Astrocyte of the spinal cord (primary cell): ENCODE measurements around the gene TNFRSF8.
"Not testable (repeated sequence)": the region's sequence is repeated elsewhere in the genome, so short reads cannot be mapped to it uniquely, and the experiment has no call there.

Source experiments
- DNase-seq: peaks from one replicate; pipeline ENCODE4 v3.0.0; 2011; ENCODE audit warnings: low read depth, low spot score
- H3K4me3 ChIP-seq: 2 replicates; pipeline ENCODE4 v1.5.1; 2011; ENCODE audit warnings: low read depth, mild to moderate bottlenecking, low read length, moderate library complexity
- in situ Hi-C: cut with HindIII; loops from 2 replicates; pipeline ENCODE4 v1.10.0; 2017; ENCODE audit warnings: low sequenced_read_pairs
- TF ChIP-seq, protein P1 (sequence below): IDR thresholded peaks from 2 replicates; pipeline ENCODE4 v1.5.1; 2012; ENCODE audit warnings: low read depth, mild to moderate bottlenecking, low read length, inconsistent platforms

TNFRSF8 gene

DNA sequence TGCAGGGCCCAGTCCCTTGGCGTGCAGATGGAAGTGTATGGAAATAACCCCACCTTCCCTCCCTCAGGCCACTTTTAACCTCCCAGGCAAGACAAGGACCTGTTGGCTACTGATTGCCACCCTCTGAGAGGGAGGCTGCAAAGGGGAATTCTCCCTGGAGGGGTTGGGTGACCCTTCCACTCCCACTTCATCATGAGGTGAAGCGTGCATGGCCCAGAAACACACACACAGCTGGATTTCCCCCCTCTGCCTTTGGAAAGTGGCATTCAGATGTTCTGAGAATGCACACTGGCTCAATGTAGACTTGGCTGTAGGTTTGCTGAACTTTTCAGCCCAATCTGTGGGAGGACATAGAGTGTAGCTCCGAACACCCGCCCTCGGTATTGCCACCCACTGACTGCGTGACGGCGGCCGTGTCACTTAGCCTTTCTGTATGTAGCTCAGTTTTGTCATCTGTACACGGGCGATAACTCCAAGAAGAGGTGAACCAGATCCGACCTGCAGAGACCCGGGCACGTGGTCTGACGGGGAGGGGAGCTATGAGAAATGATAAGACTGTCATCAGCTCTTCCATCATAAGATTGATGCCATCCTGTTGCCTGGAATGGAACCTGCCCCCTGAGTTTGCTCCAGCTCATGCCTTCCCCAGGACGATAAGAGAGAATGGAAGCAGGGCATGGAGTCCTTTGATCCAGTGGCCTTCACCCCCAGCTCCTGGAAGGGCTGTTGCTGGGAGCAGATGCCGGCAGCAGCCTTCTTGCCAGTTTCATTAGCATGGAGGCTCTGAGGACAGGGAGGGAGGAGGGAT, 24.5 kb upstream of the TNFRSF8 start:
- no peak overlapping the region for H3K4me3 ChIP-seq
- in situ Hi-C loops = no loop called here
- TF ChIP-seq, protein P1, sequence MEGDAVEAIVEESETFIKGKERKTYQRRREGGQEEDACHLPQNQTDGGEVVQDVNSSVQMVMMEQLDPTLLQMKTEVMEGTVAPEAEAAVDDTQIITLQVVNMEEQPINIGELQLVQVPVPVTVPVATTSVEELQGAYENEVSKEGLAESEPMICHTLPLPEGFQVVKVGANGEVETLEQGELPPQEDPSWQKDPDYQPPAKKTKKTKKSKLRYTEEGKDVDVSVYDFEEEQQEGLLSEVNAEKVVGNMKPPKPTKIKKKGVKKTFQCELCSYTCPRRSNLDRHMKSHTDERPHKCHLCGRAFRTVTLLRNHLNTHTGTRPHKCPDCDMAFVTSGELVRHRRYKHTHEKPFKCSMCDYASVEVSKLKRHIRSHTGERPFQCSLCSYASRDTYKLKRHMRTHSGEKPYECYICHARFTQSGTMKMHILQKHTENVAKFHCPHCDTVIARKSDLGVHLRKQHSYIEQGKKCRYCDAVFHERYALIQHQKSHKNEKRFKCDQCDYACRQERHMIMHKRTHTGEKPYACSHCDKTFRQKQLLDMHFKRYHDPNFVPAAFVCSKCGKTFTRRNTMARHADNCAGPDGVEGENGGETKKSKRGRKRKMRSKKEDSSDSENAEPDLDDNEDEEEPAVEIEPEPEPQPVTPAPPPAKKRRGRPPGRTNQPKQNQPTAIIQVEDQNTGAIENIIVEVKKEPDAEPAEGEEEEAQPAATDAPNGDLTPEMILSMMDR = no peak
- no peak for DNase-seq

DNA sequence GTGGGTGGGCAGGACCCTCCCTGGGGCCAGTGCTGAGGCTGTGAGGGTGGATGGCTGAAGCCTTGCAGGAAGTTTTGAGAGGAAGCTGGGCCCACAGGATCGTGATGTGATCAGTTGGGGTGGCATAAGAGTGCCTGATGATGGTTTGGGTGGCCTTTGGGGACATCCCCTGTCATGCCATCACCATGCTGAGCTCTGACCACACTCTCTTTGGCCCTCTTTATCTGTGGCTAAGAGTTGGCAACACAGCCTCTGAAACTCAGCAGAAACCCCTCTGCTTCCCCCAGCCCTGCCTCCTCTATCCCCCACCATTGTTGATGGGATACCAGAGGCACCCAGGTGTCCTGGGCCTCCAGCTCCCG, 24.0 kb upstream of the TNFRSF8 start:
- no peak for DNase-seq
- no peak overlapping the region for H3K4me3 ChIP-seq
- in situ Hi-C loops = no loop called here
- TF ChIP-seq, protein P1 = no peak

DNA sequence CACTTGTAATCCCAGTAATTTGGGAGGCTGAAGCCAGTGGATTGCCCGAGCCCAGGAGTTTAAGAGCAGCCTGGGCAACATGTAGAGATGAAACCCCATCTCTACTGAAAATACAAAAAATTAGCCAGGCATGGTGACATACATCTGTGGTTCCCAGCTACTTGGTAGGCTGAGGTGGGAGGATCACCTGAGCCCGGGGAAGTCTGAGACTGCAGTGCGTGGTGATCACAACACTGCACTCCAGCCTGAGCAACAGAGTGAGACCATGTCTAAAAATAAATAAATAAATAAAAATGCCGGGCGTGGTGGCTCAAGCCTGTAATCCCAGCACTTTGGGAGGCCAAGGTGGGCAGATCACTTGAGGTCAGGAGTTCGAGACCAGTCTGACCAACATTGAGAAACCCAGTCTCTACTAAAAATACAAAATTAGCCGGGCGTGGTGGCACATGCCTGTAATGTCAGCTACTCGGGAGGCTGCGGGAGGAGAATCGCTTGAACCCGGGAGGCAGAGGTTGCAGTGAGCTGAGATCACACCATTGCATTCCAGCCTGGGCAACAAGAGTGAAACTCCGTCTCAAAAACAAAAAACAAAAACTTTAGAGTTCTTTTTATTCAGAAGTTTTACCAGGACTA, 23.2 kb upstream of the TNFRSF8 start:
- H3K4me3 ChIP-seq, DNase-seq, in situ Hi-C loops: not testable (repeated sequence)

DNA sequence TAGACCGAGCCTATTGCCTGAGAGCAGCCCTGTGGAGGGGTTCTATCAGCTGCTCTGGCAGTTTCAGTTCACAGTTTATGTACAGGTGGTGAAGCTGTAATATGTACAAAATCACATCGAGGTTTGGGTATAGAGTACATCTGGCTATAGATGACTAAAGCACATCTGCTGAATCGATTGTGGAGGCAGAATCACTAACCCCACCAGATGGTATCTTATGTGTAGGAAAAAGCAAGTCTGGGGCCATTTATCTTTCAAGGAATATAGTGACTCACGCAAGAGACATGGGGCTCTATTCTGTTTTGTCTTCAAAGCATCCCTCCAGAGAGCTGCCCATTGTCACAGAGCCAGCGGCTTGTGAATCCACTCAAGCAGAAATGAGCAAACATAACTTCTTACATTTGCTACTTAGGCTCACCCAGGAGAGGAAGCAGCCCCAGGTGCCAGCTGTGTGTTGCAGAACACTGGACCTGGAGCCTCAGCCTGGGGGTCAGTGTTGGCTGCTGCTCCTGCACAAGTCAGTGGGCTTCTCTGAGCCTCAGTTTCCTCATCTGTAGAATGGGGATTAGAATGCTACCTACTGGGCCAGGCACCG, 22.5 kb upstream of the TNFRSF8 start:
- TF ChIP-seq, protein P1 = no peak
- DNase-seq = peak; percentile 91
- in situ Hi-C loops = no loop called here
- H3K4me3 ChIP-seq = no peak overlapping the region

DNA sequence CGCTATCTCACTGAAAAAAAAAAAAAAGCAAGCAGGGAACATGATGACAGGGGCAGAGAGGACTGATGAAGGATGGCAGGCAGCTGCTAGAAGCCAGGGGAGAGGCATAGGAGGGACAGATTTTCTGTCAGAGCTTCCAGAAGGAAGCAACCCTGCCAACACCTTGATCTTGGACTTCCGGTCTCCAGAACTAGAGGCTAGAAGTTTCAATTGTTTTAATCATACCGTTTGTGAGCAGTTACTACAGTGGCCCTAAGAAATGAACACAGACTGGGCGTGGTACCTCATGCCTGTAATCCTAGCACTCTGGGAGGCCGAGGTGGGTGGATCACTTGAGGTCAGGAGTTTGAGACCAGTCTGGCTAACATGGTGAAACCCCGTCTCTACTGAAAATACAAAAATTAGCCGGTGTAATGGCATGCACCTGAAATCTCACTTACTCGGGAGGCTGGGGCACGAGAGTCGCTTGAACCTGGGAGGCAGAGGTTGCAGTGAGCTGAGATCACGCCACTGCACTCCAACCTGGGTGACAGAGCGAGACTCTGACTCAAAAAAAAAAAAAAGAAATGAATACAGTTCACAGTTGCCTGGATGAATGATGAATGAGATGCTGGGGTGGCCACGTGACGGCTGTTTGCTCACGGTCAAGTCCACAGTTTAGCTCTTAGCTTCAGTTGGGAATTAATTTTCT, 18.8 kb upstream of the TNFRSF8 start:
- H3K4me3 ChIP-seq, DNase-seq, in situ Hi-C loops: not testable (repeated sequence)

DNA sequence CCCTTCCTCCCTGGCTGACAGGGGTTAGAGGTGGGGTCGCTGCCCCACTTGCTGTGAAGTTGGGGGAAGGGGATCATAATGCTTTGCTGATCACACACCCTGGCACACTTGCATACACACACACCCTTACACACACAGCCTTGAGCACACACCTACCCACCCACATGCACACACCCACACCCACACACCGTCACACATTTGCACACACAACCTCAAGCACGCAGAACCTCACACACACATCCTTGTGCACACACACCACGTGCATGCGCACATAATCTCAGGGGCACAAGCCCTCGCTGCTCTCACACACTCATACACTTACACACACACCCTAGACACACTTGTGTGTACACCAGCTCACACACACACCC, 16.4 kb upstream of the TNFRSF8 start:
- TF ChIP-seq, protein P1 = no peak
- H3K4me3 ChIP-seq = no peak overlapping the region
- DNase-seq = no peak
- in situ Hi-C loops = no loop called here

DNA sequence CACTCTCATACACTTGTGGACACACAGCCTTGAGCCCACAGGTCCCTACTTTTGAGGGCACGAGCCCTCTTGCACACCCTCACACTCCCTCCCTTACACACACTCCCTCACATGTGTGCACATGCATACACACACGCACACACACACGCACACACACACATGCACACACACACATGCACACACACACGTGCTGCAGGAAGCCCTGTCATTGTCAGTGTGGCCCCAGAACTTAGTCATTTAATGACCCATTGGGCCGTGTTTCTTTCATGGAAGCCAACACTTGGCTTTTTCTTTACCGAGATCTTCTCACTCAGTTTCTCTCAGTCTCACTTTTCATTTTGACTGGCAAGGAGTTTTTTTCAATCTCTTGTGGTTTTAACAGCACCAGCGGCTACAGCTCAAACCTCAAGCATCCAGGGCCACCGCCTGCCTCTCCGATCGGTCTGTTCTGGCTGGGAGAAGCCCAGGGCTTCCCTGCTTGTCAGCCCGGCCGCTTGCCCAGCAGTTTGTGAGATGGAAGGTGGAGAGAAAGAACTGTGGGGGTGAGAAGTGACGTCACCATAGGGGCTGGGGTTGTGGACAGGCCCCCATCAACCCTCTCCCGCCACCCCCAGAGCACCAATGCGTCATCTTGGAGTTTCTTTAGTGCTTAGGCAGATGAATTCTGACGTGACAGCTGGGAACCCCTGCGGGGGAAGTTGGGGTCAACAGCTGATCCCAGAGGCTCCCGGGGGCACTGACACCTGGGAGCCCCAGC, 15.8 kb upstream of the TNFRSF8 start:
- TF ChIP-seq, protein P1 = no peak
- peak; percentile 40 for DNase-seq
- no peak overlapping the region for H3K4me3 ChIP-seq
- in situ Hi-C loops = no loop called here
